ENCODE measurements around the gene NQO1. TPM values are rescaled to one million over a fixed set of nuclear protein-coding genes. Genes with fewer than 3 reads are reported as not detected.

Gene NQO1
- total RNA-seq: 10 to 100 TPM; 39.1 to 59.8 (median 49.4) TPM

DNA sequence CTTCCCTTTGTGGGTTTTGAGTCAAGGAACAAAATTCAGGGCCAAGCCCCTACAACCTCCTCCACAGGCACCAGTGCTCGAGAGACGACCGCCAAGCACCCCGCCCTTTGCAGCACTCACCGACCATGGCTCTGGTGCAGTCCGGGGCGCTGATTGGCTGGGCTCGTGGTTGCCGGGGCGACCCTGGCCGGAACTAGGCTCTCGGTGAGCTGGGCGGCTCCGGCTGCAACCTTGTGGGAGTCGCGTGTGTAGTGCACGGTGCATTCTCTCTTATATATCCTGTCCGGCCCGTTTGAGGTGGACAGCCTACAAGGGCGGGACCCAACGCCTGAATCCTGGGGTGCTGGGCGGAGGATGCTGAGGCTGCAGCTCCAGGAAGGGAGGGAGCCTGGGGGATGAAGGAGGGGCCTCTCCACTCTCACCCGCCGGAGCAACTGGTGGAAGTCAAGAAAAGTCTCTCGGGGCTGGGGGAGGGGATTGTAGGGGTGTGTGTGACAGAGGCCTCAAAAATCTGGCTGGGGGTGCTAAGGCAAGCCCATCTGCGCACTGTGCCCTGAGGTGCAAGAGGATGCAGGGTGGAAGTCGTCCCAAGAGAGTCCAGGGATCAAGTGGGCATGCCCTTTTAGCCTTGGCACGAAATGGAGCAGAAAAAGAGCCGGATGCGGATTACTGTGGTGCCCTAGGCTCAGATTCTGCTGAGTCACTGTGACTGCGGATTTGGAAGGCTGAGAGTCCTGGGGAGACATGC, at the start of gene NQO1:
Gene NQO1, minus strand, starts transcription at position 248 of the 748 bp plus-strand sequence. Its CDS starts 121 bp downstream, at position 127.
- Histone ChIP-seq H3K4me3 (peak within 1 kb of the TSS; percentile 54 to 87 (median 64)), H3K9me3 (no peaks in the 10 kb centered on the region), H3K27ac (peak within 1 kb of the TSS; percentile 66 to 80 (median 76)), H3K4me1 (peaks cover 19 to 27% of the 10 kb centered on the region in 2 donors), H3K36me3 (no peaks in the 10 kb centered on the region), H3K27me3 (no peaks in the 10 kb centered on the region)
- ATAC-seq: peak; percentile 76 to 84
- in situ Hi-C loops (cut with MboI; ENCODE audit: low sequenced_read_pairs in 4 of 4): no loop called here
- DNase-seq: peak; percentile 86 to 87
- TF ChIP-seq POLR2A (IDR thresholded peaks at IDR 0.05) (peak; percentile 46 to 61), CTCF (IDR thresholded peaks at IDR 0.05 in 4 of 5, conservative IDR thresholded peaks at IDR 0.05 in 1 of 5) (no peak)
- intact Hi-C loops (cut with DNase I; ENCODE audit: low total_unique reads): loop anchor here (2.0 kb wide), 1 partner anchor 28 kb away; the partner anchor contains the start of gene NOB1

- H3K4me1 ChIP-seq: peaks cover 8 to 9% of the 10 kb centered on the region in 2 donors
- no peak overlapping the region for H3K4me3 ChIP-seq
- no peak overlapping the region for H3K27ac ChIP-seq
- no peaks in the 10 kb centered on the region for H3K27me3 ChIP-seq
- no peak for ATAC-seq
- intact Hi-C loops (cut with DNase I; ENCODE audit: low total_unique reads) (no loop called here), in situ Hi-C loops (cut with MboI; ENCODE audit: low sequenced_read_pairs in 4 of 4) (no loop called here)
- TF ChIP-seq POLR2A (IDR thresholded peaks at IDR 0.05): no peak
- TF ChIP-seq CTCF (IDR thresholded peaks at IDR 0.05 in 4 of 5, conservative IDR thresholded peaks at IDR 0.05 in 1 of 5): no peak
- H3K36me3 ChIP-seq: no peaks in the 10 kb centered on the region
- H3K9me3 ChIP-seq: no peaks in the 10 kb centered on the region
- DNase-seq: no peak
Observed at GRCh38 chr16:69775563-69775962, 49.2 kb upstream of the NQO1 start.

GRCh38 chr16:69773260-69773947, 47.0 kb upstream of the NQO1 start:
- Histone ChIP-seq H3K36me3 (no peaks in the 10 kb centered on the region), H3K27me3 (no peaks in the 10 kb centered on the region), H3K4me1 (peaks cover 8 to 9% of the 10 kb centered on the region in 2 donors), H3K4me3 (no peak overlapping the region), H3K27ac (no peak overlapping the region), H3K9me3 (no peaks in the 10 kb centered on the region)
- ATAC-seq (no peak), DNase-seq (no peak)
- intact Hi-C loops (cut with DNase I; ENCODE audit: low total_unique reads) (no loop called here), in situ Hi-C loops (cut with MboI; ENCODE audit: low sequenced_read_pairs in 4 of 4) (loop anchor here in 1 of 4 donors (25.0 kb wide), 1 partner anchor 386 kb away; the partner anchor contains the start of gene TERF2)
- TF ChIP-seq CTCF (IDR thresholded peaks at IDR 0.05 in 4 of 5, conservative IDR thresholded peaks at IDR 0.05 in 1 of 5) (no peak), POLR2A (IDR thresholded peaks at IDR 0.05) (no peak)

DNA sequence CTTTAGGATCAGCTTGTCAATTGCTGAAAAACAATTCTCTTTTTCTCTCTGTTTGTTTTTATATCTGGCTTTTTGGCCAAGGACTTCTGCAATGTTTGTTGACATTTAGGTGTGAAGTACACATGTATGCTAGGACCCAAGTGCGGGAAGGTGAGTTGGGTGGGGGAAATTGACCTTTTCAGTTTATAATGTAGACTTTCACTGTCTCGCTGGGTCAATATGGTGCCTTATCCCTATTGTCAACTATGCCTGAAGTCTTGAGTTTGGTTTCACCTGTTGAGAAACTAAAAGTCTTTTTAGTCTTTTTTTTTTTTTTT, 45.2 kb upstream of the NQO1 start:
- in situ Hi-C loops (cut with MboI; ENCODE audit: low sequenced_read_pairs in 4 of 4) (loop anchor here in 1 of 4 donors (25.0 kb wide), 1 partner anchor 384 kb away; the partner anchor contains the start of gene TERF2), intact Hi-C loops (cut with DNase I; ENCODE audit: low total_unique reads) (no loop called here)
- no peak for DNase-seq
- H3K36me3 ChIP-seq: no peaks in the 10 kb centered on the region
- H3K27me3 ChIP-seq: no peaks in the 10 kb centered on the region
- no peaks in the 10 kb centered on the region for H3K9me3 ChIP-seq
- peaks cover 8 to 9% of the 10 kb centered on the region in 2 donors for H3K4me1 ChIP-seq
- no peak overlapping the region for H3K27ac ChIP-seq
- TF ChIP-seq CTCF (IDR thresholded peaks at IDR 0.05 in 4 of 5, conservative IDR thresholded peaks at IDR 0.05 in 1 of 5) (no peak), POLR2A (IDR thresholded peaks at IDR 0.05) (no peak)
- no peak overlapping the region for H3K4me3 ChIP-seq
- no peak for ATAC-seq

Measured in gastrocnemius medialis (tissue), 4 donors.